ENCODE measurements around the gene RGS6. TPM values are rescaled to one million over a fixed set of nuclear protein-coding genes. Genes with fewer than 3 reads are reported as not detected.

RGS6 gene
- total RNA-seq, 1 donor from 2014 or later = 23.3 TPM

DNA sequence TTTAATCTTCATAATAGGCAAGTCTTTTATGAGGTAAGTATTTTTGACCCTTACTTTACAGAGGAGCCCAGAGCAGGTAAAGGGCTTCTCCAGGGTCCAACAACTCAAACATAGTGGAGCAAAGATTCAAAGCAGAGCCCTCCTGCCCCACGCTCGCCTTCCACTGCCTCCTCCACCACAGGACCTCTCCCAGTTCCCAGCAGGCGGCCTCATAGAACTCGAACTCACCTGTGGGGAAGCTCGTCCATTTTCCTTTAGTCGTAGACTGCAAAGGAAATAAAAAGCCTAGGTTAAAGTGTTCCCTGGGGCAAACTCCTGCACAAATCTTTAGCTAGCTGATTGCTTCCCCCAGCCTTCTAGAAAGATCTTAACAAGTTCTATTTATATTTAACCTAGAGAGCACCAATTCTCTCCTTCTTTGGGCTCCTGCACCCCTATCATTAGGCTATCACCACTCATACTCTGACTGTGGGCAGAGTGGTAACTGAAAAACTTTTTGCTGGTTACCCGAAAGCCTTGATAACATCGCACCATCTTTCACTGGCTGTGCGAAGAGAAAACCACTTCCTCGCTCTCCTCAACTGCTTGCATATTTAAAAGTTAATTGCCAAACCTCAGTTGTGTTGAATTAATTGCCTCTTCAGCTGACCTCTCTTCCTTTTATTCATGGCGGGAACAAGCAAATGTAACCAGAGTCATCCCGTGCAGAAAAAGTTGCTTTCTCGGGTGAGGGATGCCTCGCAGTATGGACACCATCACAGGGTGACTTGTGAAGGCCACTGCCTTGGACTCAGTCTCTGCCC is 662.1 kb downstream of the RGS6 start:
- ATAC-seq = no peak
- intact Hi-C loops (cut with DNase I) = no loop called here
- DNase-seq (ENCODE audit: missing footprints) = no peak

GRCh38 chr14:72595152-72595862 is 663.1 kb downstream of the RGS6 start:
- DNase-seq (ENCODE audit: missing footprints) = no peak
- ATAC-seq = no peak
- intact Hi-C loops (cut with DNase I) = no loop called here

- ATAC-seq (no peak), DNase-seq (ENCODE audit: missing footprints) (no peak)
- intact Hi-C loops (cut with DNase I) = no loop called here
Observed at GRCh38 chr14:72597252-72598233, 665.3 kb downstream of the RGS6 start.

- intact Hi-C loops (cut with DNase I) = no loop called here
- DNase-seq (ENCODE audit: missing footprints) (no peak), ATAC-seq (no peak)
Observed at GRCh38 chr14:72598306-72598705, 666.1 kb downstream of the RGS6 start.

DNA sequence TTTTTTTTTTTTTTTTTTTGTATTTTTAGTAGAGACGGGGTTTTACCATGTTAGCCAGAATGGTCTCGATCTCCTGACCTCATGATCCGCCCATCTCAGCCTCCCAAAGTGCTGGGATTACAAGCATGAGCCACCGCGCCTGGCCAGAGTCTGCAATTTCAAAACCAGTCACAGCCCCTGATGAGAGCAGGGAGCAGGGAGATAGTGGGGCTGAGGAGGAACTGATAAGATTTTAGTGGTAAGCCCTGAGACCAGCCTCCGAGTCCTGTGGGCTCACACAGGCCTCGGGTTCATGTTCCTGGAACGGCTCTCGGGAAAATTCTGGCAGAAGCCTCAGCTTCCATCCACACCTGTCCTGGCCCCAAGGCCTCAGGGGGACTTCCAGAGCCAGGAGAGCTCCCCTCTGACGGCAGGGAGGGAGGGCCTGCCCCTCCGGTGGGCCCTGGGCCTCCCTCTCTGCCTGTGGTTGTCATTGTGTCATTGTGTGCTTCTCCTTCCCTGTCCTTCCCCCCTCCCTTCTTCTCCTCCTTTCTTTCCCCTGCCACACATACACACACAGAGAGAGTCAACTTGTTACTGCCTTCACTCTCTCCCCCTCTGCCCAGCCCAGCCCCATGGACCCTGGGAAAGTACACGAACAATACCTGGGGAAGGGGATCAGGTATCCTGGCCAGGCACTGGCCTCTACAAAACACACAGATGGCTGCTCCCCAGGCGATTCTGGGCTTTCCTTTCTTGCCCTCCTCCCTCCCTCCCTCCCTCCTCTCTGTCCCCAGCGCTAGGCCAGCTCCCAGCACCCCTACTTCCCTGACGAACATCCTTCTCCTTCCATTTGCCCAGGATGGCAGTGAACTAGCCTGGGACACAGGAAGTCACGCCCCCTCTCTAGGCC is 667.6 kb downstream of the RGS6 start:
- DNase-seq (ENCODE audit: missing footprints) (no peak), ATAC-seq (no peak)
- intact Hi-C loops (cut with DNase I) = no loop called here

DNA sequence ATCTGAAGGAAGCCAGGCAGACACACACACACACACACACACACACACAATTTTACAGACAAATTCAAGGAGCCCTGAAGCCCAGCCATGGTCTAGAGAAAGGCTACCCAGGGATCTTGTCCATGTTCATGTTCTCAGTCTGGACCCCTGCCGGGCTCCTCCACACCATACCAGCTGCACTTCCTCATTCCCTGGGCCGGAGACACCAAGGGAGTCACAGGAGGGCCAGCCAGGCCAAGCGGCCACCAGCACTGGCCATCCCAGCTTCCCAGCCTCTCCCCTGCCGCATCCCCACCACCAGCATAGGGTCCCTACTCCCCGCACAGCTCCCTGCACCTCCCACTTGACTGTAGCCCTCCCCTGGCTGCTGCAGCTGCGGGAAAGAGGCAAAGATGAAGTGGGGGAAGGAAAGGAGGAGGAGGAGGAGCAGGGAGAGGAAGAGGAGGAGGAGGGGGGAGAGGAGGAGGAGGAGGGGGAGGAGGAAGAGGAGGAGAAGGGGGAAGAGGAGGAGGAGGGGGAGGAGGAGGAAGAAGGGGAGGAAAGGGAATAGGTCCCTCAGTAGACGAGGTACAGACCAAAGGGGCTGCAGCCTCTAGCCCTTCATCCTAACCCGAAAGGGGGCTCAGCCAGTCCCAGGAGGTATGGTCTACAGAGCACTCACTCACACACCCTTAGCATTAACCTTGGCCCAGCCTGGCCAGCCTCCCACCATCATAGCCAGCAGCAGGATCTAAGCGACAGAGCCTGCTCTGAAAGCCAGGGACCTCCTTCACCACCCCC is 668.5 kb downstream of the RGS6 start:
- intact Hi-C loops (cut with DNase I) = no loop called here

GRCh38 chr14:72603639-72604038 is 671.4 kb downstream of the RGS6 start:
- intact Hi-C loops (cut with DNase I) = no loop called here
- DNase-seq (ENCODE audit: missing footprints) (no peak), ATAC-seq (no peak)

More for the DNA sequence above, 668.5 kb downstream of the RGS6 start:
- DNase-seq (ENCODE audit: missing footprints) (no peak), ATAC-seq (peak; percentile 60)

GRCh38 chr14:72604133-72604532 is 671.9 kb downstream of the RGS6 start:
- intact Hi-C loops (cut with DNase I) = no loop called here
- DNase-seq (ENCODE audit: missing footprints) = no peak
- no peak for ATAC-seq

- DNase-seq (ENCODE audit: missing footprints) (no peak), ATAC-seq (no peak)
- intact Hi-C loops (cut with DNase I) = no loop called here
Observed at GRCh38 chr14:72605096-72605920, 673.1 kb downstream of the RGS6 start.

GRCh38 chr14:72605921-72606220 is 673.6 kb downstream of the RGS6 start:
- DNase-seq (ENCODE audit: missing footprints) = no peak
- ATAC-seq = no peak
- intact Hi-C loops (cut with DNase I) = no loop called here

DNA sequence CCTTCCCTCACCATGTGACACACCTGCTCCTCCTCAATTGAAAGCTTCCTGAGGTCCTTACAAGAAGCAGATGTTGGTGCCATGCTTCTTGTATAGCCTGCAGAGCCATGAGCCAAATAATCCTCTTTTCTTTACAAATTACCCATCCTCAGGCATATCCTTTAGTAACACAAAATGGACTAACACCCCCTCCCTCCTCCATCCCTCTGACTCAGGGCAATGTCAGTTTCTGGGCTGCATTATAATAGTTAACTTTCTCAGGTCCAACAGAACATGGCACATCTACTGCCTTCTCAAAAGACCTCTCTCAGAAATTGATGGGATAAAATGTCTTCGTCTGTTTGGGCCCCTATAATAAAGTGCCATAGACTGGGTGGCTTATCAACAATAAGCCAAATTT is 674.6 kb downstream of the RGS6 start:
- ATAC-seq (no peak), DNase-seq (ENCODE audit: missing footprints) (no peak)
- intact Hi-C loops (cut with DNase I) = no loop called here

DNA sequence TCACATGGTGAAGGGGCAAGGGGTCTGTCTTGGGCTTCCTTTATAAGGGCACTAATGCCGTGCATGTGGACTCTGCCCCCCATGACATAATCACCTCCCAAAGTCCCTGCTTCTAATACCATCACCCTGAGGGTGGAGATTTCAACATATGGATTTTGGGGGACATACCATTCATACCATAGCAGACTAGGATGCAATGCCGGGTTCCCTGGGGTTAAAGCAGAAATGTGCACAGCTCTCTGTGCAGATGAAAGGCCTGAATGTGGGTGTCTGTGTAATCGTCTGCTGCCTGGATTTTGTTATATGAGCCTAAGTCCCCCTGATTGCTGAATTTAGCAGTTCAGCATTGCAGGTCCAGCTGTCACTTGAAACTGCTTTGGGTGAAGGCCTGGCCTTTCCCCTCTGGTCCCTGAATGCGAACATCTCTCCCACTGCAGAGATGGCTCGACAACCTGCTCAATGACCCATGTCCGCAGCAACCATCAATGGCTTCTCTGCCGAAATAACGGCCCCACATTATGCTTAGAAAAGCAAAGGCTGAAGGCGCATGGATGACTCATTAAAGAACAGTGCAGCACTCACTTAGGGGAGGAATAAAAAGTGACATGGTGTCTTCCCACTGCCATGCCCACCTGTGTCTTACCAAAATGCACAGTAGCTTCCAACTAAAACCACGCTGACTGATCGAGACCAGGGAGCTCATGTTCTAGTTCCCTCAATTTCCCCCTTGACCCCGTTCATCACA is 675.3 kb downstream of the RGS6 start:
- intact Hi-C loops (cut with DNase I) = no loop called here
- no peak for ATAC-seq

GRCh38 chr14:72608391-72609204 is 676.4 kb downstream of the RGS6 start:
- no peak for ATAC-seq
- intact Hi-C loops (cut with DNase I) = no loop called here
- DNase-seq (ENCODE audit: missing footprints) = no peak

More for the DNA sequence above, 675.3 kb downstream of the RGS6 start:
- no peak for DNase-seq (ENCODE audit: missing footprints)

DNA sequence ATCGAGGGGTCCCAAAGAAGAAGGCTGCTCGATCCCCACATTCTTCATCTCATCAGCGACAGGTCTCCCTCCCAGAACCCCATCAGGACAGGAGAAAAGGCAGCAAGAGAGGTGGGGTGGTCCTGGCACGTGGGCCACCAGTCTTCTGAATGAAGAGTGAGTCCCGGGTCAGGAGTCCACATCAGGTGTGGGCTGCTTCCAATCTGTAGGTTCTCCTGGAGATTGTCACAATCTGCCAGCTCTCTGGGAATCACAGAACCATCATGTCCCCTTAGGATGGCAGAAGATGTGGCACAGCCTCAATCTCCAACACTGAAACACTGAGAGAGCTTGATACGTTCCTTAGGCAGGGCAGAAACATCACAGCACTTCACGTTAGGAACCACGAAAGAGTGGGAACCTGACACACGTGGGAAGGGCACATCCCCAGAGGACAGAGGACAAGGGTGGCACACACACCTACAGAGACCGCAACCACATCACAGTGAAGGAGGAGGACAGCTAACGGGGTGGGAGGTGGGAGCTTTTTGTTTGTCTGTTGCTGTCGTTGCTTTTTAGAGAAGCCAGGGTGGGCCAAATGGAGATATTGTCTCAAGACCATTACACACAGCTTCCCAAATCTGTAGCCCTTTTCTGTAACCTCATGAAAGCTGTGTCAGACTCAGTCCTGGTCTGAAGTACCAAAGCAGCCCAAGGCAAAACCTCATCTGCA is 677.1 kb downstream of the RGS6 start:
- intact Hi-C loops (cut with DNase I) = no loop called here
- ATAC-seq (no peak), DNase-seq (ENCODE audit: missing footprints) (no peak)
